ENCODE results near the gene ACAT2. TPM values are rescaled to one million over a fixed set of nuclear protein-coding genes. Genes with fewer than 3 reads are reported as not detected.
"Not testable (repeated sequence)": the region's sequence is repeated elsewhere in the genome, so short reads cannot be mapped to it uniquely, and the experiment has no call there.

Gene ACAT2
- total RNA-seq (2014; rRNA removed; shearing (Covaris generic)) = 58.4 and 69.2 TPM in 2 replicates

GRCh38 chr6:159761873-159762680 lies at the start of gene ACAT2:
Gene ACAT2 (plus strand): TSS chr6:159762045. CDS start chr6:159762088, 43 bp downstream.
- peak; percentile 93 for DNase-seq (ENCODE audit: low read depth)

- not testable (repeated sequence) for DNase-seq (ENCODE audit: low read depth)
These were observed 49.5 kb upstream of the ACAT2 start for GRCh38 chr6:159712389-159712788.

- DNase-seq (ENCODE audit: low read depth) = no peak
These were observed 47.9 kb upstream of the ACAT2 start for GRCh38 chr6:159713984-159714383.

- DNase-seq (ENCODE audit: low read depth) = no peak
These were observed 47.4 kb upstream of the ACAT2 start for GRCh38 chr6:159714404-159714803.

GRCh38 chr6:159715166-159715565 lies 46.7 kb upstream of the ACAT2 start:
- no peak for DNase-seq (ENCODE audit: low read depth)

GRCh38 chr6:159715605-159716004 lies 46.2 kb upstream of the ACAT2 start:
- DNase-seq (ENCODE audit: low read depth) = no peak

GRCh38 chr6:159716247-159717096 lies 45.4 kb upstream of the ACAT2 start:
- peak; percentile 93 for DNase-seq (ENCODE audit: low read depth)

- DNase-seq (ENCODE audit: low read depth) = no peak
These were observed 43.2 kb upstream of the ACAT2 start for GRCh38 chr6:159718634-159719033.

- no peak for DNase-seq (ENCODE audit: low read depth)
These were observed 42.6 kb upstream of the ACAT2 start for GRCh38 chr6:159719287-159719686.

GRCh38 chr6:159720708-159721107 lies 41.1 kb upstream of the ACAT2 start:
- no peak for DNase-seq (ENCODE audit: low read depth)

GRCh38 chr6:159721981-159722380 lies 39.9 kb upstream of the ACAT2 start:
- not testable (repeated sequence) for DNase-seq (ENCODE audit: low read depth)

- no peak for DNase-seq (ENCODE audit: low read depth)
These were observed 39.2 kb upstream of the ACAT2 start for GRCh38 chr6:159722655-159723054.

- DNase-seq (ENCODE audit: low read depth) = no peak
These were observed 38.6 kb upstream of the ACAT2 start for GRCh38 chr6:159723259-159723658.

GRCh38 chr6:159724778-159725177 lies 37.1 kb upstream of the ACAT2 start:
- DNase-seq (ENCODE audit: low read depth) = no peak

- DNase-seq (ENCODE audit: low read depth) = not testable (repeated sequence)
These were observed 36.6 kb upstream of the ACAT2 start for GRCh38 chr6:159725208-159725607.

- DNase-seq (ENCODE audit: low read depth) = no peak
These were observed 35.5 kb upstream of the ACAT2 start for GRCh38 chr6:159726255-159726917.

- peak; percentile 92 for DNase-seq (ENCODE audit: low read depth)
These were observed 34.7 kb upstream of the ACAT2 start, which contains the start of gene WTAP for GRCh38 chr6:159726918-159727716. Gene WTAP (plus strand): TSS chr6:159727506. CDS start chr6:159736266, 8,760 bp downstream.

GRCh38 chr6:159727717-159728445 lies 34.0 kb upstream of the ACAT2 start:
- peak; percentile 45 for DNase-seq (ENCODE audit: low read depth)

GRCh38 chr6:159728531-159728964 lies 33.3 kb upstream of the ACAT2 start:
- DNase-seq (ENCODE audit: low read depth) = no peak

GRCh38 chr6:159729598-159730331 lies 32.1 kb upstream of the ACAT2 start:
- DNase-seq (ENCODE audit: low read depth) = peak; percentile 15

All from RPMI7951 (cell line).